CD4-positive, alpha-beta T cell (primary cell): ENCODE results near the gene NDUFA8. TPM values are rescaled to one million over a fixed set of nuclear protein-coding genes. Genes with fewer than 3 reads are reported as not detected.

Source experiments
- ATAC-seq: fragments of 200-7000 bp; cut with Tn5 transposase; one replicate; pipeline ENCODE4 v1.10.0; 2022; ENCODE audit warnings: mild to moderate bottlenecking; ENCODE audit not compliant: poor library complexity
- CTCF ChIA-PET: fragments of 350-600 bp; sonication (Branson Sonifier 250); formaldehyde crosslinking; loops from one replicate; lab custom pipeline; 2021; ENCODE audit warnings: antibody characterized with exemption, inconsistent platforms; lab: Charles Lee
- POLR2A ChIA-PET: fragments of 350-600 bp; sonication (Branson Sonifier 250); formaldehyde crosslinking; loops from one replicate; lab custom pipeline; 2021; ENCODE audit warnings: antibody characterized with exemption, inconsistent platforms; lab: Charles Lee
- DNase-seq, 14 experiments: peaks; one replicate each; pipeline ENCODE4 v3.0.0-alpha.2; 2013 to 2020; ENCODE audit warnings: mixed read lengths in 2 of 14
- H3K27ac ChIP-seq, 2 donors: one replicate each; pipeline versions ENCODE4 v1.5.1 to v1.7.0; 2013; ENCODE audit warnings: low read length in 2 of 2, low read depth in 1 of 2, mild to moderate bottlenecking in 1 of 2
- H3K27me3 ChIP-seq, 2 experiments: 1 replicate in 1 of 2; 2 replicates in 1 of 2; pipeline versions ENCODE4 v1.6.1 to v1.7.0; 2013; ENCODE audit warnings: low read length in 2 of 2, control low read depth in 1 of 2, mild to moderate bottlenecking in 1 of 2, moderate library complexity in 1 of 2; ENCODE audit not compliant: insufficient read depth in 2 of 2, control insufficient read depth in 1 of 2
- H3K36me3 ChIP-seq: one replicate; pipeline ENCODE4 v1.6.1; 2013; ENCODE audit warnings: low read length, control low read depth; ENCODE audit not compliant: insufficient read depth
- H3K4me1 ChIP-seq: one replicate; pipeline ENCODE4 v1.6.1; 2013; ENCODE audit warnings: low read length, control low read depth; ENCODE audit not compliant: insufficient read depth
- H3K4me3 ChIP-seq: one replicate; pipeline ENCODE4 v1.5.1; 2013; ENCODE audit warnings: mild to moderate bottlenecking, low read length, moderate library complexity
- H3K9me3 ChIP-seq, 2 experiments: 1 replicate in 1 of 2; 2 replicates in 1 of 2; pipeline versions ENCODE4 v1.6.1 to v1.7.0; 2013; ENCODE audit warnings: low read length in 2 of 2, mild to moderate bottlenecking in 2 of 2, control low read depth in 1 of 2, moderate library complexity in 1 of 2; ENCODE audit not compliant: control insufficient read depth in 1 of 2, insufficient read depth in 1 of 2
- H3K27ac Mint-ChIP-seq: one replicate; pipeline ENCODE4 v1.8.0; 2020; ENCODE audit warnings: mixed read lengths
- H3K27me3 Mint-ChIP-seq: one replicate; pipeline ENCODE4 v1.8.0; 2021; ENCODE audit warnings: mixed read lengths
- H3K36me3 Mint-ChIP-seq: one replicate; pipeline ENCODE4 v1.8.0; 2021; ENCODE audit warnings: low read depth, mixed read lengths
- H3K4me1 Mint-ChIP-seq: one replicate; pipeline ENCODE4 v1.8.0; 2021; ENCODE audit warnings: low read depth, mixed read lengths
- H3K4me3 Mint-ChIP-seq: one replicate; pipeline ENCODE4 v1.8.0; 2020; ENCODE audit warnings: mild to moderate bottlenecking, mixed read lengths
- H3K9me3 Mint-ChIP-seq: one replicate; pipeline ENCODE4 v1.8.0; 2020; ENCODE audit warnings: mixed read lengths
- intact Hi-C, 2 experiments: fragments of 100-400 bp; cut with DNase I in 1 of 2; cut with micrococcal nuclease in 1 of 2; formaldehyde crosslinking; loops; one replicate each; pipeline versions ENCODE4 v1.15.1 to v1.9.0; 2023 to 2025; cut with DNase I, micrococcal nuclease
- total RNA-seq, 174 experiments: library from RNA in 2 of 174; stranded (reverse) in 2 of 174; gene quantifications; one replicate each; pipeline ENCODE4 v1.2.3 and lab custom pipeline; 2021 to 2026
- TF ChIP-seq, protein P1 (sequence below): fragments of 200-600 bp; IDR thresholded peaks from one replicate; pipeline ENCODE4 v1.8.0; 2022; ENCODE audit warnings: antibody characterized with exemption, mild to moderate bottlenecking

NDUFA8 gene
- total RNA-seq, 2 experiments from 2014 or later = 4.5 to 5.0 TPM

GRCh38 chr9:122183501-122183900, 23.9 kb upstream of the NDUFA8 start:
- Mint-ChIP-seq H3K9me3 (no peaks in the 10 kb centered on the region), H3K36me3 (no peaks in the 10 kb centered on the region), H3K4me1 (no peaks in the 10 kb centered on the region), H3K4me3 (no peak overlapping the region), H3K27me3 (peaks cover 12% of the 10 kb centered on the region), H3K27ac (no peak overlapping the region)
- Histone ChIP-seq H3K9me3 (no peaks in the 10 kb centered on the region), H3K27ac (no peak overlapping the region), H3K27me3 (peaks cover 0 to 4% of the 10 kb centered on the region in 2 experiments), H3K4me3 (no peak overlapping the region), H3K4me1 (no peaks in the 10 kb centered on the region), H3K36me3 (no peaks in the 10 kb centered on the region)
- ATAC-seq (no peak), DNase-seq (no peak)
- POLR2A ChIA-PET = no interaction called here
- intact Hi-C loops = no loop called here
- CTCF ChIA-PET = no interaction called here
- TF ChIP-seq, protein P1, sequence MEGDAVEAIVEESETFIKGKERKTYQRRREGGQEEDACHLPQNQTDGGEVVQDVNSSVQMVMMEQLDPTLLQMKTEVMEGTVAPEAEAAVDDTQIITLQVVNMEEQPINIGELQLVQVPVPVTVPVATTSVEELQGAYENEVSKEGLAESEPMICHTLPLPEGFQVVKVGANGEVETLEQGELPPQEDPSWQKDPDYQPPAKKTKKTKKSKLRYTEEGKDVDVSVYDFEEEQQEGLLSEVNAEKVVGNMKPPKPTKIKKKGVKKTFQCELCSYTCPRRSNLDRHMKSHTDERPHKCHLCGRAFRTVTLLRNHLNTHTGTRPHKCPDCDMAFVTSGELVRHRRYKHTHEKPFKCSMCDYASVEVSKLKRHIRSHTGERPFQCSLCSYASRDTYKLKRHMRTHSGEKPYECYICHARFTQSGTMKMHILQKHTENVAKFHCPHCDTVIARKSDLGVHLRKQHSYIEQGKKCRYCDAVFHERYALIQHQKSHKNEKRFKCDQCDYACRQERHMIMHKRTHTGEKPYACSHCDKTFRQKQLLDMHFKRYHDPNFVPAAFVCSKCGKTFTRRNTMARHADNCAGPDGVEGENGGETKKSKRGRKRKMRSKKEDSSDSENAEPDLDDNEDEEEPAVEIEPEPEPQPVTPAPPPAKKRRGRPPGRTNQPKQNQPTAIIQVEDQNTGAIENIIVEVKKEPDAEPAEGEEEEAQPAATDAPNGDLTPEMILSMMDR = no peak

DNA sequence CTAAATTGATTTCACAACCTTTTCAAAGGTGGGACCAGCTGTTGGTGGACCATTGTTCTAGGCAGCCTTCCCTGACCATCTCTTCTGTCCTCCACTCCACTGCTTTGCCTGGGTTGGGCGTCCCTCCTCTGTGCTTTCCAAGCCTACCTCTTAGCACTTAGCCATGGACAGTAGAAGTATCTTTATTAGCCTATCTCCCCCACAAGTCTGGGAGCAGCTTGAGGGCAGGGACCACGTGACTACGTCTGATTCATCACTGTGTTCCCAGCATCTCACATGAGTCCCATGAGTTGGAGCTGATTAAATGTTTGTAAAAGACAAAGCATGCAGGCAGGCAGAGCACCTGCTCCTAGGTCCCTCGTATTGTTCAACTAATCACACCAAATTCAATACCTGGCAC, 21.1 kb upstream of the NDUFA8 start:
- ATAC-seq = no peak
- Histone ChIP-seq H3K9me3 (no peaks in the 10 kb centered on the region), H3K4me1 (no peaks in the 10 kb centered on the region), H3K36me3 (no peaks in the 10 kb centered on the region), H3K27ac (no peak overlapping the region), H3K4me3 (no peak overlapping the region), H3K27me3 (peaks cover 0 to 4% of the 10 kb centered on the region in 2 experiments)
- no peak overlapping the region for H3K4me3 Mint-ChIP-seq
- POLR2A ChIA-PET = no interaction called here
- H3K4me1 Mint-ChIP-seq = no peaks in the 10 kb centered on the region
- DNase-seq = no peak
- no peaks in the 10 kb centered on the region for H3K36me3 Mint-ChIP-seq
- H3K27ac Mint-ChIP-seq = no peak overlapping the region
- TF ChIP-seq, protein P1 = no peak
- peaks cover 16% of the 10 kb centered on the region for H3K27me3 Mint-ChIP-seq
- no peaks in the 10 kb centered on the region for H3K9me3 Mint-ChIP-seq
- CTCF ChIA-PET = interaction anchor here (0.6 kb wide), 1 partner anchor 9 kb away, joined by 4 read pairs; no protein-coding TSS in a partner anchor
- intact Hi-C loops = no loop called here

DNA sequence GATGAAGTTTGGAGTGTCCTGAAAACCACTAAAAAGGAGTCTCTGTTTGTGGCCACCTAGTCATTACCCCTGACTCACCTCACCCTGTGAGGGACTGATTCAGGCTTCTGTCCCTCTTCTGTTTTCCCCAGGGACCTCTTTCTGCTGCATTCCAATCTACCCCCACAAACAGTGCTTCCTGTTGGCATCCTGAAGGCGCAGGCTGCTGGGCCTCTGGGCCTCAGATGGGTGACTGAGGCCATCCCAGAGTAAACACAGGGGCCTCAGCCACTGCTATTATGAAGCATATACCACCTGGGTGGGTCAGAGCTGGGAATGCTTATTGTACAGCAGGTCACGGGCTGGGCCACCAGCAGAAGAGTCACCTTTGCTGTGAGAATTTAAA, 20.1 kb upstream of the NDUFA8 start:
- TF ChIP-seq, protein P1 = no peak
- Histone ChIP-seq H3K27ac (no peak overlapping the region), H3K27me3 (peaks cover 0 to 4% of the 10 kb centered on the region in 2 experiments), H3K4me1 (no peaks in the 10 kb centered on the region), H3K36me3 (no peaks in the 10 kb centered on the region), H3K9me3 (no peaks in the 10 kb centered on the region), H3K4me3 (no peak overlapping the region)
- ATAC-seq (no peak), DNase-seq (no peak)
- Mint-ChIP-seq H3K4me1 (no peaks in the 10 kb centered on the region), H3K9me3 (no peaks in the 10 kb centered on the region), H3K36me3 (no peaks in the 10 kb centered on the region), H3K27me3 (peaks cover 22% of the 10 kb centered on the region), H3K4me3 (no peak overlapping the region), H3K27ac (no peak overlapping the region)
- intact Hi-C loops = no loop called here
- ChIA-PET CTCF (no interaction called here), POLR2A (no interaction called here)
